OCI-LY3 (cell line): ENCODE data around the gene CARD9.

Experiments
- EZH2phosphoT487 ChIP-seq: fragments of 200-600 bp; shearing (Covaris generic); IDR thresholded peaks from 2 replicates; pipeline ENCODE4 v1.6.1; 2018; ENCODE audit warnings: antibody characterized with exemption, mixed run types, low read depth
- TF ChIP-seq, protein P1 (sequence below): fragments of 200-600, 300-600 bp; sonication (generic); IDR thresholded peaks from 2 replicates; pipeline ENCODE4 v1.5.1; 2014; ENCODE audit warnings: antibody characterized with exemption, low read length, low read depth

GRCh38 chr9:136367296-136368145 lies 5.9 kb downstream of the CARD9 start:
- TF ChIP-seq, protein P1, sequence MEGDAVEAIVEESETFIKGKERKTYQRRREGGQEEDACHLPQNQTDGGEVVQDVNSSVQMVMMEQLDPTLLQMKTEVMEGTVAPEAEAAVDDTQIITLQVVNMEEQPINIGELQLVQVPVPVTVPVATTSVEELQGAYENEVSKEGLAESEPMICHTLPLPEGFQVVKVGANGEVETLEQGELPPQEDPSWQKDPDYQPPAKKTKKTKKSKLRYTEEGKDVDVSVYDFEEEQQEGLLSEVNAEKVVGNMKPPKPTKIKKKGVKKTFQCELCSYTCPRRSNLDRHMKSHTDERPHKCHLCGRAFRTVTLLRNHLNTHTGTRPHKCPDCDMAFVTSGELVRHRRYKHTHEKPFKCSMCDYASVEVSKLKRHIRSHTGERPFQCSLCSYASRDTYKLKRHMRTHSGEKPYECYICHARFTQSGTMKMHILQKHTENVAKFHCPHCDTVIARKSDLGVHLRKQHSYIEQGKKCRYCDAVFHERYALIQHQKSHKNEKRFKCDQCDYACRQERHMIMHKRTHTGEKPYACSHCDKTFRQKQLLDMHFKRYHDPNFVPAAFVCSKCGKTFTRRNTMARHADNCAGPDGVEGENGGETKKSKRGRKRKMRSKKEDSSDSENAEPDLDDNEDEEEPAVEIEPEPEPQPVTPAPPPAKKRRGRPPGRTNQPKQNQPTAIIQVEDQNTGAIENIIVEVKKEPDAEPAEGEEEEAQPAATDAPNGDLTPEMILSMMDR = no peak
- no peak for TF ChIP-seq EZH2phosphoT487
